NT2/D1 (cell line): ENCODE measurements around the gene TGFBR2.

Experiments
- SUZ12 ChIP-seq: IDR thresholded peaks from 2 replicates; pipeline ENCODE4 v1.6.1; 2011; ENCODE audit not compliant: insufficient read length, insufficient read depth; ENCODE audit errors: extremely low read depth
- YY1 ChIP-seq: IDR thresholded peaks from 2 replicates; pipeline ENCODE4 v1.6.1; 2011; ENCODE audit not compliant: insufficient read length, insufficient read depth
- ZNF274 ChIP-seq: IDR thresholded peaks from 2 replicates; pipeline ENCODE4 v1.6.1; 2011; ENCODE audit warnings: mild to moderate bottlenecking, low read depth, low read length

GRCh38 chr3:30628205-30628900 lies 22.0 kb downstream of the TGFBR2 start:
- TF ChIP-seq ZNF274 = no peak
- TF ChIP-seq SUZ12 = no peak
- no peak for TF ChIP-seq YY1
